Measurements from ENCODE around the gene SLC35E4.

DNA sequence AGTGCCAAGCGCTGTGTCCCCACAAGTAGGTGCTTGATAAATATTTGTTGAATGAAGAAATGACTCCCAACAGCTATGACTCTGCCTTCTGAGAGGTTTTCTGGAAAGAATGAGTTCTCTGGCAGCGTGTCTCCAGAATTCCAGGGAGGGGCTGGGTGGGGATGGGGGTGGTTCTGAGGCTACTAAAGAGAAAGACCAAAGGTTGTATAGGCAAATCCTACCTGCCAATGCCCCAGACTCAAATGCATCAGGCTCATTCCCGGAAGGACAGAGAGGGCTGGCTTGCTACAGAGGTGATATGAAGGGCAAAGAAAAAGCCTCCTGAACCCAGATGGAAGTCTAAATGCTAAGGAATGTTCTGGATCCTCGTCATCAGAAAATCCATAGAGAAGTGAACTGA, 30.2 kb downstream of the SLC35E4 start:
- TF ChIP-seq, protein P1, sequence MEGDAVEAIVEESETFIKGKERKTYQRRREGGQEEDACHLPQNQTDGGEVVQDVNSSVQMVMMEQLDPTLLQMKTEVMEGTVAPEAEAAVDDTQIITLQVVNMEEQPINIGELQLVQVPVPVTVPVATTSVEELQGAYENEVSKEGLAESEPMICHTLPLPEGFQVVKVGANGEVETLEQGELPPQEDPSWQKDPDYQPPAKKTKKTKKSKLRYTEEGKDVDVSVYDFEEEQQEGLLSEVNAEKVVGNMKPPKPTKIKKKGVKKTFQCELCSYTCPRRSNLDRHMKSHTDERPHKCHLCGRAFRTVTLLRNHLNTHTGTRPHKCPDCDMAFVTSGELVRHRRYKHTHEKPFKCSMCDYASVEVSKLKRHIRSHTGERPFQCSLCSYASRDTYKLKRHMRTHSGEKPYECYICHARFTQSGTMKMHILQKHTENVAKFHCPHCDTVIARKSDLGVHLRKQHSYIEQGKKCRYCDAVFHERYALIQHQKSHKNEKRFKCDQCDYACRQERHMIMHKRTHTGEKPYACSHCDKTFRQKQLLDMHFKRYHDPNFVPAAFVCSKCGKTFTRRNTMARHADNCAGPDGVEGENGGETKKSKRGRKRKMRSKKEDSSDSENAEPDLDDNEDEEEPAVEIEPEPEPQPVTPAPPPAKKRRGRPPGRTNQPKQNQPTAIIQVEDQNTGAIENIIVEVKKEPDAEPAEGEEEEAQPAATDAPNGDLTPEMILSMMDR (IDR thresholded peaks at IDR 0.05; ENCODE audit: low read depth, low read length): no peak
- TF ChIP-seq EZH2phosphoT487 (IDR thresholded peaks at IDR 0.05; ENCODE audit: low read depth): no peak
